ENCODE data around the gene PLXDC2.

Gene PLXDC2

GRCh38 chr10:19795684-19796083 lies 20.5 kb upstream of the PLXDC2 start:
- Histone ChIP-seq H3K36me3 (ENCODE audit: insufficient read depth, low read length) (no peaks in the 10 kb centered on the region), H3F3A (ENCODE audit: low read depth) (no peaks in the 10 kb centered on the region), H3K4me3 (ENCODE audit: low read length, poor library complexity, severe bottlenecking) (no peak overlapping the region), H3K9me2 (replicated peaks; ENCODE audit: low read depth, low read length) (no peaks in the 10 kb centered on the region), H3K9me3 (ENCODE audit: insufficient read depth, low read depth, low read length) (no peaks in the 10 kb centered on the region), H3K27me3 (ENCODE audit: insufficient read depth, low read length, poor library complexity, severe bottlenecking) (no peaks in the 10 kb centered on the region), H3K79me2 (ENCODE audit: insufficient read depth, low read length) (no peaks in the 10 kb centered on the region), H3K4me2 (ENCODE audit: low read depth, low read length, poor library complexity, severe bottlenecking) (no peak overlapping the region), H3K9ac (ENCODE audit: low read depth, low read length, poor library complexity, severe bottlenecking) (no peak overlapping the region), H2AFZ (ENCODE audit: low read length) (no peak overlapping the region), H4K20me1 (ENCODE audit: insufficient read depth, low read length, poor library complexity, severe bottlenecking) (no peaks in the 10 kb centered on the region), H3K4me1 (ENCODE audit: insufficient read depth, low read length, poor library complexity, severe bottlenecking) (no peaks in the 10 kb centered on the region)
- TF ChIP-seq EZH2phosphoT487 (IDR thresholded peaks at IDR 0.05; ENCODE audit: borderline replicate concordance): no peak
- TF ChIP-seq, protein P1, sequence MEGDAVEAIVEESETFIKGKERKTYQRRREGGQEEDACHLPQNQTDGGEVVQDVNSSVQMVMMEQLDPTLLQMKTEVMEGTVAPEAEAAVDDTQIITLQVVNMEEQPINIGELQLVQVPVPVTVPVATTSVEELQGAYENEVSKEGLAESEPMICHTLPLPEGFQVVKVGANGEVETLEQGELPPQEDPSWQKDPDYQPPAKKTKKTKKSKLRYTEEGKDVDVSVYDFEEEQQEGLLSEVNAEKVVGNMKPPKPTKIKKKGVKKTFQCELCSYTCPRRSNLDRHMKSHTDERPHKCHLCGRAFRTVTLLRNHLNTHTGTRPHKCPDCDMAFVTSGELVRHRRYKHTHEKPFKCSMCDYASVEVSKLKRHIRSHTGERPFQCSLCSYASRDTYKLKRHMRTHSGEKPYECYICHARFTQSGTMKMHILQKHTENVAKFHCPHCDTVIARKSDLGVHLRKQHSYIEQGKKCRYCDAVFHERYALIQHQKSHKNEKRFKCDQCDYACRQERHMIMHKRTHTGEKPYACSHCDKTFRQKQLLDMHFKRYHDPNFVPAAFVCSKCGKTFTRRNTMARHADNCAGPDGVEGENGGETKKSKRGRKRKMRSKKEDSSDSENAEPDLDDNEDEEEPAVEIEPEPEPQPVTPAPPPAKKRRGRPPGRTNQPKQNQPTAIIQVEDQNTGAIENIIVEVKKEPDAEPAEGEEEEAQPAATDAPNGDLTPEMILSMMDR (conservative IDR thresholded peaks at IDR 0.05; ENCODE audit: low read length): no peak

- H3K27me3 ChIP-seq (ENCODE audit: insufficient read depth, low read length, poor library complexity, severe bottlenecking): no peaks in the 10 kb centered on the region
- no peak overlapping the region for H2AFZ ChIP-seq (ENCODE audit: low read length)
- H3K4me1 ChIP-seq (ENCODE audit: insufficient read depth, low read length, poor library complexity, severe bottlenecking): no peaks in the 10 kb centered on the region
- no peaks in the 10 kb centered on the region for H3F3A ChIP-seq (ENCODE audit: low read depth)
- H3K4me2 ChIP-seq (ENCODE audit: low read depth, low read length, poor library complexity, severe bottlenecking): no peak overlapping the region
- no peaks in the 10 kb centered on the region for H3K9me3 ChIP-seq (ENCODE audit: insufficient read depth, low read depth, low read length)
- H3K36me3 ChIP-seq (ENCODE audit: insufficient read depth, low read length): no peaks in the 10 kb centered on the region
- no peaks in the 10 kb centered on the region for H3K9me2 ChIP-seq (replicated peaks; ENCODE audit: low read depth, low read length)
- TF ChIP-seq, protein P1 (conservative IDR thresholded peaks at IDR 0.05; ENCODE audit: low read length): no peak
- no peak for TF ChIP-seq EZH2phosphoT487 (IDR thresholded peaks at IDR 0.05; ENCODE audit: borderline replicate concordance)
- no peaks in the 10 kb centered on the region for H4K20me1 ChIP-seq (ENCODE audit: insufficient read depth, low read length, poor library complexity, severe bottlenecking)
- H3K79me2 ChIP-seq (ENCODE audit: insufficient read depth, low read length): no peaks in the 10 kb centered on the region
- H3K9ac ChIP-seq (ENCODE audit: low read depth, low read length, poor library complexity, severe bottlenecking): no peak overlapping the region
- no peak overlapping the region for H3K4me3 ChIP-seq (ENCODE audit: low read length, poor library complexity, severe bottlenecking)
These were observed 16.1 kb upstream of the PLXDC2 start for GRCh38 chr10:19800161-19800560.

DNA sequence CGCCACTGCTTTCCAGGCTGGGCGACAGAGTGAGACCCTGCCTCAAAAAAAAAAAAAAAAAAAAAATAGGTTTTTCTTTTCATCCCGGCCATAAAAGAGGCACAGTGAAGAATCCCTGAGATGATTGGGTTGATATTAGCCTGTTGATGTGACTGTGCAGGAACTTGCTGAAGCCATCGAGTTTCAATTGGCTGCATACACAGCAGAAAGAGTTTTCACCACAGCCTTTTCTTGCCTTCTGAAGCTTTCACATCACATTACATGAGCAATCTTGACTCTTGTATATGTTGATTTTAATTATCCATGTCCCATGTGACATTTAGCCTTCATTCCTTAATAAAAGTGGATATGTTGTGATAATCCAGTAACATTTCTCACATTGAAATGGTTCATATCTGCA lies 14.9 kb upstream of the PLXDC2 start:
- H3K9me3 ChIP-seq (ENCODE audit: insufficient read depth, low read depth, low read length): no peaks in the 10 kb centered on the region
- H3K79me2 ChIP-seq (ENCODE audit: insufficient read depth, low read length): no peaks in the 10 kb centered on the region
- no peaks in the 10 kb centered on the region for H3K4me1 ChIP-seq (ENCODE audit: insufficient read depth, low read length, poor library complexity, severe bottlenecking)
- H3K4me3 ChIP-seq (ENCODE audit: low read length, poor library complexity, severe bottlenecking): no peak overlapping the region
- no peak overlapping the region for H3K4me2 ChIP-seq (ENCODE audit: low read depth, low read length, poor library complexity, severe bottlenecking)
- TF ChIP-seq, protein P1 (conservative IDR thresholded peaks at IDR 0.05; ENCODE audit: low read length): no peak
- no peak for TF ChIP-seq EZH2phosphoT487 (IDR thresholded peaks at IDR 0.05; ENCODE audit: borderline replicate concordance)
- no peaks in the 10 kb centered on the region for H3F3A ChIP-seq (ENCODE audit: low read depth)
- H4K20me1 ChIP-seq (ENCODE audit: insufficient read depth, low read length, poor library complexity, severe bottlenecking): no peaks in the 10 kb centered on the region
- H2AFZ ChIP-seq (ENCODE audit: low read length): no peak overlapping the region
- no peak overlapping the region for H3K9ac ChIP-seq (ENCODE audit: low read depth, low read length, poor library complexity, severe bottlenecking)
- no peaks in the 10 kb centered on the region for H3K9me2 ChIP-seq (replicated peaks; ENCODE audit: low read depth, low read length)
- H3K27me3 ChIP-seq (ENCODE audit: insufficient read depth, low read length, poor library complexity, severe bottlenecking): no peaks in the 10 kb centered on the region
- no peaks in the 10 kb centered on the region for H3K36me3 ChIP-seq (ENCODE audit: insufficient read depth, low read length)

Measured in Loucy (cell line).